Testis (tissue), 3 donors: Measurements from ENCODE around the gene MAEA. TPM values are rescaled to one million over a fixed set of nuclear protein-coding genes. Genes with fewer than 3 reads are reported as not detected.

ENCODE experiments used
- DNase-seq: peaks from one replicate; pipeline ENCODE4 v3.0.0-alpha.2; 2019
- H3K27ac ChIP-seq, 2 donors: fragments of 200-600 bp; sonication (generic); one replicate each; pipeline ENCODE4 v1.5.1; 2019
- H3K27me3 ChIP-seq: fragments of 200-600 bp; sonication (generic); one replicate; pipeline ENCODE4 v1.5.1; 2019
- H3K36me3 ChIP-seq: fragments of 200-600 bp; sonication (generic); one replicate; pipeline ENCODE4 v1.5.1; 2017; ENCODE audit warnings: low read depth; ENCODE audit errors: missing control alignments
- H3K4me1 ChIP-seq: fragments of 200-600 bp; sonication (generic); one replicate; pipeline ENCODE4 v1.5.1; 2019
- H3K4me3 ChIP-seq, 2 donors: fragments of 200-600 bp; sonication (generic); one replicate each; pipeline ENCODE4 v1.5.1; 2017 to 2019
- H3K9me3 ChIP-seq: fragments of 200-600 bp; sonication (generic); one replicate; pipeline ENCODE4 v1.5.1; 2017
- CTCF ChIP-seq, 3 experiments: fragments of 450-650 bp in 2 of 3; fragments of 200-600 bp in 1 of 3; sonication (generic) in 1 of 3; IDR thresholded peaks; one replicate each; pipeline ENCODE4 v1.5.1; 2016 to 2019; ENCODE audit warnings: antibody characterized with exemption in 3 of 3, mild to moderate bottlenecking in 2 of 3, moderate library complexity in 1 of 3
- POLR2A ChIP-seq: fragments of 450-650 bp; IDR thresholded peaks from one replicate; pipeline ENCODE4 v1.6.1; 2017; ENCODE audit warnings: antibody characterized with exemption, mild to moderate bottlenecking, moderate library complexity
- WGBS, 2 donors: methylation state at CpG; one replicate each; pipeline ENCODE4 v1.1.5; 2018; 5-methylcytosine and 5-hydroxymethylcytosine counted together
- intact Hi-C: fragments of 100-400 bp; cut with DNase I; formaldehyde crosslinking; loops from one replicate; pipeline ENCODE4 v1.15.1; 2023; ENCODE audit warnings: low total_unique reads
- polyA plus RNA-seq: library from polyadenylated mRNA; stranded (reverse); fragments of 350-450 nt; fragmentation: Illumina TruSeq; extraction: RNeasy Lipid Tissue Mini Kit (QIAGEN cat#74804); gene quantifications from one replicate; pipeline ENCODE4 v1.2.3, GENCODE V29; 2014; ENCODE audit warnings: low read depth, low replicate concordance; ENCODE audit not compliant: insufficient read depth
- total RNA-seq, 2 donors: library from RNA; depleted of rRNA; stranded (reverse); fragments of >200 nt; gene quantifications; one replicate each; pipeline ENCODE4 v1.2.3, GENCODE V29; 2016

Gene MAEA
- total and polyA plus RNA-seq, 3 donors from 2014 or later: 71.2 to 129 (median 94.2) TPM

GRCh38 chr4:1318046-1318375 is 28.3 kb downstream of the MAEA start:
- H3K9me3 ChIP-seq: no peaks in the 10 kb centered on the region
- H3K4me3 ChIP-seq: no peak overlapping the region
- no peaks in the 10 kb centered on the region for H3K36me3 ChIP-seq
- 96% methylated on average over 12 to 13 of the region's 13 CpGs for WGBS, 2 donors
- H3K27ac ChIP-seq: no peak overlapping the region
- DNase-seq: no peak
- intact Hi-C loops: no loop called here
- H3K27me3 ChIP-seq: no peaks in the 10 kb centered on the region
- TF ChIP-seq POLR2A (no peak), CTCF (IDR thresholded peaks at IDR 0.05) (no peak)
- H3K4me1 ChIP-seq: no peaks in the 10 kb centered on the region

- Histone ChIP-seq H3K4me1 (no peaks in the 10 kb centered on the region), H3K27me3 (no peaks in the 10 kb centered on the region), H3K27ac (no peak overlapping the region), H3K9me3 (no peaks in the 10 kb centered on the region), H3K4me3 (no peak overlapping the region), H3K36me3 (no peaks in the 10 kb centered on the region)
- no peak for DNase-seq
- 82 to 89% methylated on average over 17 to 18 of the region's 18 CpGs for WGBS, 2 donors
- intact Hi-C loops: no loop called here
- TF ChIP-seq POLR2A: no peak
- TF ChIP-seq CTCF (IDR thresholded peaks at IDR 0.05): peak in 2 of 3 experiments; percentile 5 to 10
These were observed 29.0 kb downstream of the MAEA start for GRCh38 chr4:1318488-1319213.

- H3K27ac ChIP-seq: no peak overlapping the region
- intact Hi-C loops: no loop called here
- 85 to 93% methylated on average over 13 of the region's 13 CpGs for WGBS, 2 donors
- no peaks in the 10 kb centered on the region for H3K4me1 ChIP-seq
- no peak for DNase-seq
- no peak for TF ChIP-seq CTCF (IDR thresholded peaks at IDR 0.05)
- no peaks in the 10 kb centered on the region for H3K9me3 ChIP-seq
- H3K36me3 ChIP-seq: no peaks in the 10 kb centered on the region
- H3K4me3 ChIP-seq: no peak overlapping the region
- no peaks in the 10 kb centered on the region for H3K27me3 ChIP-seq
These were observed 31.8 kb downstream of the MAEA start for GRCh38 chr4:1321486-1321885.

GRCh38 chr4:1321946-1322650 is 32.4 kb downstream of the MAEA start:
- TF ChIP-seq CTCF (IDR thresholded peaks at IDR 0.05) (no peak), POLR2A (no peak)
- H3K4me1 ChIP-seq: no peaks in the 10 kb centered on the region
- no peak overlapping the region for H3K4me3 ChIP-seq
- H3K27ac ChIP-seq: no peak overlapping the region
- DNase-seq: no peak
- WGBS, 2 donors: 90 to 92% methylated on average over 13 to 18 of the region's 18 CpGs
- H3K9me3 ChIP-seq: no peaks in the 10 kb centered on the region
- H3K36me3 ChIP-seq: no peaks in the 10 kb centered on the region
- intact Hi-C loops: no loop called here
- H3K27me3 ChIP-seq: no peaks in the 10 kb centered on the region

- no peaks in the 10 kb centered on the region for H3K27me3 ChIP-seq
- DNase-seq: no peak
- no peak overlapping the region for H3K4me3 ChIP-seq
- no peak for TF ChIP-seq CTCF (IDR thresholded peaks at IDR 0.05)
- no peak for TF ChIP-seq POLR2A
- no peaks in the 10 kb centered on the region for H3K36me3 ChIP-seq
- WGBS, 2 donors: 88 to 92% methylated on average over 8 of the region's 8 CpGs
- intact Hi-C loops: no loop called here
- H3K4me1 ChIP-seq: no peaks in the 10 kb centered on the region
- no peaks in the 10 kb centered on the region for H3K9me3 ChIP-seq
- no peak overlapping the region for H3K27ac ChIP-seq
These were observed 33.6 kb downstream of the MAEA start for GRCh38 chr4:1323280-1323634.
